GM12875 (cell line): Measurements from ENCODE around the gene PKM.

ENCODE experiments used
- H3K4me3 ChIP-seq: one replicate; pipeline ENCODE4 v1.5.1; 2011; ENCODE audit warnings: low read depth, low read length, control low read depth
- CTCF ChIP-seq: IDR thresholded peaks from 2 replicates; pipeline ENCODE4 v1.5.1; 2011; ENCODE audit warnings: low read depth, mild to moderate bottlenecking, control low read depth, inconsistent platforms, low read length, moderate library complexity, borderline replicate concordance; ENCODE audit not compliant: insufficient read depth

PKM gene

GRCh38 chr15:72227192-72227586, 3.8 kb downstream of the PKM start:
- H3K4me3 ChIP-seq: peak overlapping the region; percentile 99

GRCh38 chr15:72223278-72223677, 7.7 kb downstream of the PKM start:
- TF ChIP-seq CTCF: no peak
- H3K4me3 ChIP-seq: no peak overlapping the region

More at GRCh38 chr15:72227192-72227586, 3.8 kb downstream of the PKM start:
- no peak for TF ChIP-seq CTCF

GRCh38 chr15:72222393-72222792, 8.6 kb downstream of the PKM start:
- TF ChIP-seq CTCF: no peak
- H3K4me3 ChIP-seq: no peak overlapping the region

GRCh38 chr15:72220687-72221086, 10.3 kb downstream of the PKM start:
- H3K4me3 ChIP-seq: no peak overlapping the region
- no peak for TF ChIP-seq CTCF

GRCh38 chr15:72217216-72217615, 13.8 kb downstream of the PKM start:
- TF ChIP-seq CTCF: no peak
- no peak overlapping the region for H3K4me3 ChIP-seq

GRCh38 chr15:72216079-72216478, 14.9 kb downstream of the PKM start:
- TF ChIP-seq CTCF: no peak
- no peak overlapping the region for H3K4me3 ChIP-seq

GRCh38 chr15:72207558-72208085, 23.4 kb downstream of the PKM start:
- no peak for TF ChIP-seq CTCF
- no peak overlapping the region for H3K4me3 ChIP-seq
